HG02610 (cell line): ENCODE results near the gene SMU1.

ENCODE experiments used
- ATAC-seq: cut with Tn5 transposase; IDR thresholded peaks from one replicate; pipeline ENCODE4 v1.9.1; 2021; ENCODE audit warnings: mild to moderate bottlenecking, moderate library complexity; ENCODE audit not compliant: unreplicated experiment

Gene SMU1

DNA sequence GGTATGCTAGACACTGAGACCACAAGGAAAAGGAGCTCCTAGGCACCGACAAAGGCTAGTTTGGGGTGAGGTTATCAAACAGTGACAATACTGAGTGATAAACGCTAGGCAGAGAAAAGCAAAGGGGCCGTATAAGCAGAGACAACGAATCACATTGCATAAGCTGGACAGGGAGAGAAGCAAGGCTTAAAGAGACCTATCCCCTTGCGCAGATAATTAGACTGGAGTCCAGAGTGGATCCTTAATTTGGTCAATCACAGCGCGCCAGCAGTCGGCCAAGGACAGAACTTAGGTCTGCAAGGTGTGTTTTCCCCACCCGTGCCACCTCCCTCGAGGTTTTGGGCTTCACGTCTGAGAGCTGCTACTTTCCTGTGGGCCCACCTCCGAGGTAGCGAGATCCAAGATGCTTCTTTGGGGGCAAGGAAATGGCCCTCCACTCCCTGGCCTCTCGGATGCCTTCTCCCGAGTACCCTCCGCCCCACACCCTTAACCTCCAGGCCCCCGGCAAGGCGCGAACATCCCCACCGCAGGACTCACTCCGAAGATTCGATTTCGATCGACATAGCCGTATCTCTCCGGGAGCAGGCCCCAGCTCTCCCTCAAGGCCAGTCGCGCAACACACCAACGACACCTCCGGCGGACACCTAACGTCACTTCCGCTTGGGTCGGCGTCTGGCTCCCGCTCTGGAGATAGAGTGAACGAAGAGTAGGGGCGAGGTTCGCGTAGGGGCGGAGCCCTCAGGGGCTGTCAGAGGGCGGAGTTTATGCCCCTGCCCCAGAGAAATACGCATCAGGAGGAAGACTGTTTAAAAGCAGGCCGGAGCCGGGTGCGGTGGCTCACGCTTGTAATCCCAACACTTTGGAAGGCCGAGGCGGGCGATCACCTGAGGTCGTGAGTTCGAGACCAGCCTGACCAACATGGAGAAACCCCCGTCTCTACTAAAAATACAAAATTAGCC, at the start of gene SMU1:
Gene SMU1, minus strand, starts transcription at position 629 of the 959 bp plus-strand sequence. Its CDS starts 66 bp downstream, at position 563.
- ATAC-seq = peak; percentile 98

DNA sequence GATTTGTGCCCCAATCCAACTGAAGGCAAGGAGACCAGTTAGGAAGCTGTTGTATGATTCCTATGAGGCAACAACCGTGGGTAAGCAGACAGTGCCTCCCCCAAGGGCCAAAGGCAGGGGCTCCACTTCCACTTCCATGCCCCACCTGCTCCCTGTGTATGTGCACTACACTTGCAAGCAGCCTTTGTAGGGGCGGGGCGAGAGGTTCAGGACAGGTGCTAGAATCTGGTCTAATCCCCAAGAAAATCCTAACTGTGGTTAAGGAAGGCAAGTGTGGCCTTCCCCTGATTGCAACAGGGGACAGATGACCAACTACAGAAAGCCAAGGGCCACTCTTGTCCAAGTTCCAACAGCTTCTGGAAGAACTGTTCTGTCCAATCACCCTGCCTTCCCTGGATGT, 49.0 kb upstream of the SMU1 start:
- no peak for ATAC-seq

DNA sequence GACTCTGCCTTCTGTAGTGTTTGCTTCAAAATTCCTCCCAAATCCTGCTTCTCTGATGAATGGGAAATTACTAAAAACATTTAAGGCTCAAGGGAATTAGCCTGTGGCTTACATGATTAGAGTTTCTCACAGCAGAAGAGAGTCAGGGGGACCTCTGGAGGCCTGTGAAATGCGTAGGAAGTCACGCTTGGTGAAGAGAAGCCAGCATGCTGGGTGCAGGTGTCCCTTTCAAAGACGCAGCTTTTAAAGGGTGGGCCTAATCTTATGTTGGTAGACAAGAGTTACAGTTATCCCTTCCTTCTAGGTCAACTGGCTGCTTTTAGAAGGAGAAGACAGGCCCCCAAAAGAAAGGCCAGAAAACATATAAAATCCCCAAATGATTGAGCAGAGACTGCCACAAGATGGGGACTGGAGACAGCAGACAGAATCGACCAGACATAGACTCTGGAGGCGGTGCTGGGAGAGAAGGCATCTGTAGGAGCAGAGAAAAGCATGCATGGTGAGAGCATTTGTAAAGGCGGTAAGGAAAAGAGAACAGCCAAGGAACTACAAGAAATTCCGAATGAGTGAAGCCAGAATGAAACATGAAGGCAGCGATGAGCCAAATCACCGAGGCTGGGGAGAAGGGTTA, 48.4 kb upstream of the SMU1 start:
- ATAC-seq = peak; percentile 64

DNA sequence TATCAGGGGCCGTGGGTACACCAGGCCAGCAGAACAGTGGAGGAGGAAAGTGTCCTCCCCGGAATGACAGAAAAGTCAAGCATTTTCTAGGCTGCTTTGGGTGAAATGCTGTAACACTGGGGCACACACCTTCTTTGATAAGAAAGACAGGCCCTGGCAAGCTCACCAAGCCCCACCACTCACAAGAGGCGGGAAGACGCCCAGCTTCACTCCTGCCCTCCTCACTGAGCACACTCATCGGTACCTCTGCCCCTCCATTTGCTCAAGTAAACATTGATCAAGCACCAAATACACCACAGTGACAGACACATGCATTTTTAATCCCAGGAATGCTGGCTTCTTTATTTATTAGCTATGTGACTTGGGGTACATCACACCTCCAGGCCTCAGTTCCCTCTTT, 47.6 kb upstream of the SMU1 start:
- ATAC-seq = no peak

DNA sequence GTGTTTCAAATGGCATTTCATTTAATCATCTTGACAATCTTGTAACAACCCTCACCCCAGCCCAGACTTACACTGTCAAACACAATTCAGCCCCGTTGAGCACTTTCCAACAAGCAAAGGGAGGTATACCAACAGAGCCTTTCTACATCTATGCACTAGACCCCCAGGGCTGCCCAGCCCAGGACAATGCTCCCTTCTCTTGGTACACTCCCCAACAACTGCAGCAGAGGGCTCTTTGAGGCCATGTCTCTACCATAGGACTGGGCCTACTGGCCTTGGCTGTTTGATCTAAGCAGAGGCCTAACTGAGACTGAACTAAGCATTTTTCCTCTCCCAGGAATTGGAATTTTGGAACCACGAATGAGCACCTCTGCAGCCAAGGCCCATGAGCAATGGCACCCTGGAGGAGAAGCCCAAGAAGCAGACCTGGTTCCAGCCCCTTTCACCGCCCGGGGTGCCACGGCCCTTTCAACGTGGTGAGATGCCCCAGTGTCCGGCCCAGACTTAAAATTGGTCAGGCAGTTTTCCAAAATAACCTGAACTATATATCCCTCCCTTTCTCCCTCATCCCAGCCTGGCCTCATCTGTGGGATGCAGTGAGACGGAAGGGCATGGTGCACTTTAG, 47.0 kb upstream of the SMU1 start:
- ATAC-seq = no peak

DNA sequence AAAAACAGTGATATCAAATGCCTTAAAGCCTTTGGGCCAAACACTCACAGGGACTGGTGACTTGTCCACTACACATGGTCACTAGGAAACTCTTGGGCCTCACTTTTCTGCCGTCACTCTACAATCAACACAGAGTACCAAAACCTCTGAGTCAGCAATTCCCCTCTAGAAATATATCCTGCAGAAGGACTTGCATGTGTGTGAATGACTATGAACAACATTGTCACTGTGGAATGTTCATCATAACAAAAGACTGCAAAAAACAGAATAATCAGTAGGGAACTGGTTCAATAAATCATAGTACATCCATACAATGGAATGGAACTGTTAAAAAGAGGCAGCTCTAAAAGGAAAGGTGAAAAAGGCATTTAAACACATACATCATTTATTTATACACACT, 44.1 kb upstream of the SMU1 start:
- no peak for ATAC-seq

DNA sequence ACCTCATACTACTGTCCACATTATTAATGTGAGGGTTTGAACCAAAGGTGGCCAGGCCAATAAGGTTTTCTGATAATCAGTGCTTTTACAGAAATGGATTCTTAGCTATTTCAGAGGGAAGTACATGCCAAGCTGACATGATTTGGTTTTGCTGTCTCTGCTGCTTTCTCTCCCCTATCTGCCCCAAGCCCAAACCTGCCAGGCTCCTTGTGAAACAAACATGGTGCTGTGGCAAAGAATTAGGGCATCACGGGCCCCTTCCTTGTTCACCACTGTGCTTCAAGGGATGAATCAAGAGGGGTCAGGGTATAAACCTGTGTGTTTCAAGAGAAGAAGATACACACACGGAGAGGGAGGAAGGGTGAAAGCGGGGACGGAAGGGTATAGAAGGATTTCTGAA, 41.3 kb upstream of the SMU1 start:
- no peak for ATAC-seq

DNA sequence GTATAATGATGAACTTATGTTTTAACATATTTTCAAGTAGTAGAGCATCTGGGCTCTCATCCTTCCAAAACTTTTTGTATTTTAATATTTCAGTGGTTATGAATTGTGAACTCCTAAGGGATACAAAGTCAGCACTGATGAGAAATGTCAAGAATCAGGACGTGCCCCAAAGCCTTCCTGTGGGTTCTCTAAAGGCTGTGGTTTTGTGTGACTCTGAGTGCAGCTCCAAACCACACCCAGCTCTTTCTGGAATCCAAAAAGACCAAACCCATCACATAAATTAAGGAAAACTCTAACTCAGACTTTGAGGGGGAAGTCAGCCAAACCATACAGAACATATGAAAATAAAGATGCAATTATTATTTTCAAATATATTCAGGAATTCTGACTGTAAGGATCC, 40.8 kb upstream of the SMU1 start:
- no peak for ATAC-seq

DNA sequence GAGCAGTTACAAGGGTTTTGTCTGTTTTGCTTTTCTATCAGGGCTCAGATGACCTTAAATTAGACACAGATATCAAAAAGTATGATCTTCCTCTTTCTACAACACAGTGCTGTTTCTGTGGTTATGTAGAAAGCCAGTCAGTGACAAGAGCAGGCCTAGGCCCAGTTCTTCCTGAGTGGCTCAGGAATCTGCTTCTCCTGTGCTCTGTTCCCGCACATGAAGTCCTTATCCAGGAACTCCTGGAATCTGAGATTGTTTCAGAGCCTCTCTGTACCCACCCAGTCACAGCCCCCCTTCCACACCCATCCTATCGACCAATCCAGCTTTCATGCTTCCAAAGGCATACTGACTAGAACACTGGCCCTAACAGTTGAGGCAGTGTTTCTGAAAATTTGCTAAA, 40.4 kb upstream of the SMU1 start:
- ATAC-seq = no peak

DNA sequence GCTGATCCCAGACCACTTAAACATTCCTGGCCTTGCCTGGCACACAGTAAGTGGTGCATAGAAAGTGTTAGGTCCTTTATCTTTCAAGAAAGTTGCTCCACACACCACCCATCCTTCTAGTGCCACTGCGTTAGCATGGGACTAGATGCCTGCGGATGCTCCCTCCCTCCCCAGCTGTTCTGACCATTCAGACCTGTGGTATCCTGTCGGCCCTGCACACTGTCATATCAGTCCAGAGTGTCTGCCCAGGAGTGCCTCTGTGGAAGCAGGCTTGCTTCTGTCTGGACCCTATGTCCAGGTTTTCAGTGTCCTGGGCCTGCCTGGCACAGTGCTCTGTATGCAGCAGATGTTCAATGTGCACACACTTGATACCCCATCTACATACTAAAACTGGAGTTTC, 38.3 kb upstream of the SMU1 start:
- ATAC-seq = no peak

DNA sequence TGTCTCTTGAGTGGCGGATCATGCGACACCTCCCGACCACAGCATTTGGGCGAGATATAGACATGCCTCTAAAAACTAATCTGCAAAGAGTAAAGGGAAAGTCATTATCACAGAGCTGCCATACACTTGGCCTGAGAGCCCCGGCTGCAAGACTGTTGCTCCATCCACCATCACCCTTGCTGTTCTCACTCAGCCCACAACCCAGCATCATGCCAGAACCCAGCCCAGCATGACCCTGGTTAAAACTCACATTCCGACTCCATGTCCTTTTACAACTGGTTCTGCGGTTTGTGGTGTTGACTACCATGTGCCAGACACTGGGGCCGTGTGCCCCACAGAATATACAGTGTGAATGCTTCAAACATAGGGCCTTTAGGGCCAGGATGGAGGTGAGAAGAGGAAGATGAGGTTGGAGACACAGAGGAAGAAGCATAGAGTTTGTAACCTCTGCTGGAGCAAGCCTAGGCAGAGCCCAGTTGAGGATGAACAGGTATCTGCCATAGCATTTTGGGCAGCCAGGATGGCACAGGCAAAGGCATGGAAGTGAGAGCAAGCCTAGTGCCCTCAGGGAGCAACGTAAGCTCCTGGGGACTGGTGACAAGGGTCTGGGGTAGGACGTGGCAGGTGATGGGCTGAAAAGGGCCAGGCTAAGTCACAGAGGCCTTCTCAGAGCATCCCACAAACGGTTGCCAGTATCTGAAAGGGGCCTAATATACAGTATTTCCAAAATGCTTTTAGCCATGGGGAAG, 37.5 kb upstream of the SMU1 start:
- ATAC-seq = no peak

DNA sequence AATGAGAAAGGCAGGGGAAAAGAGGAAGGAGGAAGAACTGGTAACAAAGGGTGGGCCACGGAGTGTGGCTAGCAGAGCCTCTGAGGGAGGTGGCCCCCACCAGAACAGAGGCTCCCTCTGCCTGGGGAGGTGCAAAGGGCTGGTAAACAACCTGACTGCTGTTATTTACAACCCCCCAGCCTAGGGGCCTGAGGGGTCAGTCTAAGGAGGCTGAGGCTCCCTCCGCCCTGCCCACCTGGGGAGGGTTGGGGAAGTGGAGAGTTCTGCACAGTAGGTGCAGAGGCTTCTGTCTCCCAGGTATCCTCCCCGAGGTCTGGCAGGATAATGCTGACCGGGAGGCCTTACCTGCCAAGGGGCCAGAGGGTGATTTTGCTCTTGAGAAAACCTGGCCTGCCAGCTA, 35.6 kb upstream of the SMU1 start:
- ATAC-seq = no peak

DNA sequence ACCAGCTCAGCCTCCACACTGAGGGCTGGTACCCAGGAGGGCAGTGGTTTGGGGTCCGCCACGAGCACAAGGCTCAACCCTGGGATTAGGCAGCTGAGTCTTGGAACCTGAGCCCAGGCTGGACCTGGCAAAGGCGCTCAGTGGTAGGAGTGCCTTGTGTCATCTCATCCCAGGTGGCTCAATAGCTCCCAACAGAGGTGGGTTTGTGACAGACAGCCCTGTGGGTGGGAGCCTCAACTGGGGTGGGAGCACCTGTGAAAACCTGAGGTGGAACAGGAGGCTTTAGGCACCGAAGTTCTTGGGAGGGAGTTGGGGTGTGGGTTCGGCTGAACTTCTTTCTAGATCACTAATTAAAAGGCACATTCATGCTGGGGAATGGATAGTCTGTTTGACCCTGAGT, 35.2 kb upstream of the SMU1 start:
- no peak for ATAC-seq

DNA sequence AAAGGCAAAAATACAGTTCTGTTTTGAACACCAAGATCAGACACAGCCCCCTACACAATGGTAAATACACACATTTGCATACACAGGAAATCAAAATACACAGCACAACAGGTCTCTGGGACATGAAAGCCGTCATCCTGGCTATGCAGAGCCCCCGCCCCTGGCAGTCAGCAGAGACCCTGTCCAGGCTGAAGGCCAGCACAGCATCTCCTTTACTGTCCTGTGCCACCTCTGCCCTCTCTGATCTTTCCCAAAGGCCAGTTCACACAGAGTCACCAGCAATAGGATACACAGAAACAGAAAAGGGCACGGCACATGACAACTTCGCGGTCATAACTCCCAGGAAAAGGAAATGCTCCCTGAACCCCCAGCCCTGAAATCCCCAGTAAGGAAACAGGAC, 34.2 kb upstream of the SMU1 start:
- ATAC-seq = no peak

DNA sequence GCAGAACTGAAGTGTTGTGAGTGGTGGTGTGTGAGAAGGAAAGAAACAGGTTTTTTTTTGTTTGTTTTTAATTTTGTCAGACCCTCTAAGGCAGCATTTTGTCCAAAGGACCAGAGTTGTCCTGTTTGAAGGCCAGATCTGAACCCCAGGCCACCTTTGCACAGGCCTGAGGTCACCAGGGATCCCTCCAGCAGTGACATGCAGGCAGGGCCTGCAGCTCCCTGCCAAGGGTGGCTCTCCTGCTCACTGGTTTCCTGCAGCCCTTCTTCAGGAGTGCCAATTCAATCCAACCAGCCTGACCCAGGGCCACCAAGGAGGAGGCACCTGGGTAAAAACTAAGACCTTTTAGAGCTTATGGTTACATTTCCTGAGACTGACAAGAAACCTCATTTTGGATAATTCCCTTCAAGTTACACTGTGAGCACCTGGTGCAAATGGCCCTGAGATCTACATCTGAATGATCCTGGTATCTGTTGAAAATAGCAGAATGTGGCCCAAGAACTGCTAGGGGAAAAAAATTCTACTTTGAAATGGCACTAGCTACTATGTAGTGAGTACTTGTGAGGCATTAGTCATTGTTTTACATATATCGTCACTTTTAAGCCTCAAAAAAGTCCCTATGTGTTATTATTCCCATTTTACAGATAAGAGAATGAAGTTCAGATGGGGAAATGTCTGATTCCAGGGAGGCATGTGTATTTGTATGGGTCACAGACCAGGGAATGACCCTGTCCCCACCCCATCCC, 33.5 kb upstream of the SMU1 start:
- ATAC-seq = no peak

DNA sequence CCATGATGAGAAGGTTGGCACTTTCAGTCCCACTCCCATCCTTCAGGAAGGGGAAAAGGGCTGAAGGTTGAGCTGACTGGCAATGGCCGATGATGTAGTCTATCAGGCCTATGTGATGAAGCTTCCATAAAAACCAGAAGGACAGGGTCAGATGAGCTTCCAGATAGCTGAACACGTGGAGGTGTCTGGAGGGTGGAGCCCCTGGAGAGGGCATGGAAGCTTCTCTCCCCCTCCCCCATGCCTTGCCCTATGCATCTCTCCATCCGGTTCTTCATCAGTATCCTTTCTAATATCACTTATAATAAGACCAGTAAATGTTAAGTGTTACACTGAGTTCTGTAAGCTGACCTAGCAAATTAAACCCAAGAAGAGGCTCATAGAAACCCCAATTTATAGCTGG, 32.6 kb upstream of the SMU1 start:
- ATAC-seq = no peak

DNA sequence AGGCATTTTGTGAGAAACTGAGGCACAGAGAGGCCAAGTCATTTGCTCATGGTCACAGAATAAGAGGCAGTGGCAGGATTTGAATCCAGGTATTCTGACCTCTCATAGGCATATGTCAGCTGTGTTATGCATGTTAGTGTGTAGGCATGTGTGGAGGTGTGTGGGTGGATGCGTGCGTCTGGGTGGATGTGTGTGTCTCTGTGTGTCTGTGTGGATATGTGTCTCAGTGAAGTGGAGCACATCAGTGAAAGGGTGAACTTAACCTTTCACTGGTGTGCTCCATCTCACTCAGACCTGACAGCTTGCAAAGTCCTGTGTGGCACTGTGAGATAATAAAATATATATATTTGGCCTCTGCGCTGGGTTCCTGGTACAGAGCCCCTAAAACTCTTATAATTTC, 32.0 kb upstream of the SMU1 start:
- ATAC-seq = no peak

DNA sequence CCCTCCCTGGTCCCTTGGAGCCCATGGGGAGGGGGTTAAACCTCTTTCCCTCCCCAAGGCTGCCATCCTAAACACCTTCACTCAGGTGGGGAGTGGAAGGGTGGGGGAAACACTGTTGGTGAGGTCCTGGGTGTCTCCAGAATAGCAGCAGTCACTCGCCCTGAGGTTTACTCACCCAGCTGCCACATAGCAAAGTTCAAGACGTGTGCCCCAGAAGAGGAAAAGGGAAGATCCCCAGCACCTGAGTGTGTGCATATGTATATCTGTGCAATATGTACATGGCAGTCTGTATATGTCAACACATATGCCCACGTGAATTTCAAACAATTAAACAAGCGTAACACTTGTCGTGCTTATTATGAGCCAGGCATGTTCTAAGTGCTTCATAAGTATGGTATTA, 31.3 kb upstream of the SMU1 start:
- no peak for ATAC-seq

DNA sequence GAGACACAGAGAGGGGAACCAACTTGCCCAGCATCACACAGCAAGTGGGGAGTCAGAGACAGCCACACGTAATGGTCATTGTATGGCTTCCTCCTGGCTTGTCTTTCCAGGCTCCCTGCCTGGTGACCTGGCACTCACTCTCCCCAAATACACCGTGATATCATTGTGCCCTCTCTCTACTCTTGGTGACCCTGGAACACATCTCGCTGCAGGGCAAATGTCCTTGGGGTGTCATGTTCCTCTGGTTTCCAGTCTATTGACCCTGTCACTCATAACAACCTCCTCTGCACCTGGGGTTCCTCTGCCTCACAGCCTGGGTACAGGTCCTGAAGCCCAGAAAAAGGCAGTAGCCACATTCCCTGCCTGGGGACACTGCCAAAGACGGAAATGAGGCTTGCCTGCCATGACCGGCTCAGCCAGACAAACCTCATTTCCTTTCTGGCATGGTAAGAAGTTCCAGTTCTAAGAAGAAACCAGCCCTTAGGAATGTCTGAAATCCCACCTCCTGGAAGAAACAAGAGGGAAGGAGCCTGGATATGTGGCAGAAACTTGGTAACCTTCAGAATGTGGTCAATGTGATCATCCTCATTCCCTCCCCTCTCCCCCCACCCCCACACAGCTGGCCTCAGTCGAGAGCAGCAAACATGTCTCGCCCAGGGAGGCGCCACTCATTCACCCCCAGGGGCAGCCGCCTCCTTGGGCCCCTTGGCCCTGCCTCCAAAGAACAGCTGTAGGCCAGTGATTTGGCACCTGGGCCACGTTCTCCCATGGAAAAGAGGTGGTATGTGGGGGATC, 30.6 kb upstream of the SMU1 start:
- no peak for ATAC-seq

DNA sequence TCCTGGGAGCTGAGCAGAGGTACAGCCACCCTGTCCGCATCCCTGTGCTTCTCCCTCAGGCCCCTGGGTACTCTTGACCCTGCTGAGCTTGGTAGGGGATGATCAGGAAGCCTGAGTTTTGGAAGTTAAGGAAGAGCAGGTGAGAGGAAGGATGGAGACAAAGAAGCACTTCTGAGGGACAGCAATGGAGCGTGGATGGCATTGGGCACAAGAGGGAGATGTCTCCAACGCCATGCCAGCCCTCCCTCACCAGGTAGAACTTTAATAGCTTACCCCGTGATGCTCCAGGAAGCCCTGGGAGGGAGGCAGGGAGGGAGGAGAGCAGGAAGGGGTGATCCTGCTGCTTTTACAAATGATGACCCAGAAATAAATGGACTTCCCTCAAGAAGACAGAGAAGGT, 29.9 kb upstream of the SMU1 start:
- ATAC-seq = no peak
